GOT3 (cell line): ENCODE data around the gene SLC24A3.

Experiments used
- DNase-seq: peaks from one replicate; lab custom pipeline; 2025; ENCODE audit warnings: mixed read lengths; lab: John Stamatoyannopoulos, UW

SLC24A3 gene

DNA sequence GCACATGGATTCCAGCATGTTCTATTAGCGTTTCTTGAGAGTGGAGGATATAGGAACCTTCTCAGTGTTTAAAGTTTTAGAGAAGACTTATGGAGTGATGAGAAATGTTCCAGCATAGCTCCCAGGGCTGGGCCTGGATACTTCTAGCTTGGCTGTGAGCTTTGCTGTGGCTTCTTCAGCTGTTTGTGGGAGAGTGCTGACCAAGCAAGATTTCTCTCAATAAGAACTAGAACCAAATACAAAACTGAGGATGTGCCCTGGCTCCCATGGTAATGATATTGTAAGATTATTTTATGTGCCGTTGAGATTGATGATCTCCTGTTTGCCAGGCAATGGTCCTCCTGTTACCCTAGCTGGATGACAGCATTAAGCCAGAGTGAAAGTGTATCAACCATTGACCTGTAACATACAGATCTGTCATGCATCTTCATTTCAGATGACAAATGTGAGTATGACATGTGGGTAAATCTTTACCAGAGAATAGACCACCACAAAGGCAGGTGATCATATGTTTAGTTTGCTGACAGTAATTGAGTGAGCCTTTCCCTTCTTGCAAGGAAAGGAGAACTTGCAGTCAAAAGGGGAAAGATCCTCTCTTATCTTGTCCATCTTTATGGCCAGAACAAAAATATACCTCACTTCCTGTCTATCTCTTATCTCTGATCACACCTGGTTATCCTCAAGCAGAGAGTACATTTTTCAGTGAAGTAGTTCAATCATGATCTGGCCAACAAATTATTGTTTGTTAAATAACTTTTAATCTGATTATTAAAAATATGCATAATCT is 180.1 kb downstream of the SLC24A3 start:
- DNase-seq, result no peak

DNA sequence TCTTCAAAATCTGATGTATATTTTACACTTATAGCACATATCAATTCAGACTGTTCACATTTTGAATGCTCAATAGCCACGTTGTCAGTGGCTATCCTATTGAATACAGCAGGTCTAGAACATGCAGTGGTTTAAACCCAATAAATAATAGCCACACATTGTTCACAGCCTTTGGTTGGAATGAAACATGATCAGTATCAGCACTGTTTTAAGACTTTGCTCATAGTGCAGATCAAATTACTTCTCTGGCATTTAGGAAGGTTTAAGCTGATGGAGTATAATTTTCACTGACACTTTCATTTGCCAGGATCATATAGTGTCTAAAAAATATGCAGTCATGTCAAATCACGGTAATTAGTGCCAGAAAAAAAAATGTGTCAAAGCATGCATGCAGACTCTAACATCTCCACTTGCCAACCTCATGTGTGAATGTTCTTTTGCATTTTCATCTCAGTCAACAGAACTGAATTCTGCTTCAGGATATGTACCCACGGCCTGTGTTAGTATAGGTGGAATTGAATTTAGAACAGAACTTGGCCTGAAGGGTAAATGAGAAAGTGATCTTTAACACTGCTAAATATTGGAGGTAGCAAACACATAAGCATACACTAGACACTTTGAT is 184.1 kb downstream of the SLC24A3 start:
- DNase-seq, result no peak

DNA sequence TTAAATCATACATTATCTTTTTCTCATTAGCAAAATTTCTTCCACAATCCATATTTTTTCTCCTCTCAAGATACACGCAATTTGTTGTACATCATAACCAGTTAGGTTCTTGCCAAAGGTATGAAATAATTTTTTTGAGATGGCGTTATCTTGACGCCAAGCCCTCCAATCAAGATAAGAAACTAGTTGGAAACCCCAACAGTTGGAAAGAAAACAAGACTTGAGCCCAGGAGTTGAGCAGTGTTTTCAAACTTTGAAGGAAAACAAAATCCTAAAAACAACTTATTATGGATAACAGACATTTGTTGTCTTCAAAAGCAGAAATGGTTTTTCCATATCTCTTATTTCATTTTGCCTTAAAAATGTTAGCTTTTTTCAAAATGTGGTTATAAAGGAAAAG is 184.8 kb downstream of the SLC24A3 start:
- no peak for DNase-seq

DNA sequence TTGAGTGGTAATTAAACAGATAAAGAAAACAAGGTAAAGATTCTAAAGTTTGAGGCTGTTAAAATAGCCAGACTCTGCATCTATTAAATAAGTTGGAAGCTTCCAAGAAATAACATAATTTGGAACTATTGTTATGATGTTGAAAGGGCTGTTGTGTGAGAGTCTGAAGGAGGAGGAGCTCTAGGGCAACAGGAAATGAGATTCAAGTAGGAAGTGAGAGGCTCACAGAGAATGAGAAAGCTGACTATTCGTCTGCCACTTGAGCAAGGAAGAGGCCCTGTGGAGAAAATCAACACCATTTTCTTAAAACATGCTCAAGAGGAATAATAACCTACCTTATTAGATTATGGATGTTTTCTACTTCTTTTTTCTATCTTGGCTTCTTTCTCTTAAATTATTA is 185.2 kb downstream of the SLC24A3 start:
- DNase-seq, result no peak

DNA sequence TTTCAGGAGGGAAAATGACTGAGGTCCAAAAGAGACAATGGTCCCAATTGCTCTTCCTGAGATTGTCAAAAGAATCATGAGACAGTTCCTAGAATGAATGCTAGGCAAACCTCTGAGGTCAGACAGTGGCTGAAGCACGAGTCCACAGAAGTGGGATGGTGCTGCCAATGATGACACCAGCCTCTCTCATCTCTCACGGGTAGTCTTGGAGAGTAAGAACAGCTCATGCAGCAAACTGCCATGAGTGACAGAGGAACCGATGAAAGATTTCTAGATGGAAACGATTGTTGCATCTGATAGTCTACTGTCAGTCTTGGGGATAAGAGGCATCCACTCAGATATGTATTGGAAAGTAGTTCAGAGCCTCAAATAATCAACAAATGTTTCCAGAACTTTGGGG is 188.7 kb downstream of the SLC24A3 start:
- DNase-seq, result no peak

DNA sequence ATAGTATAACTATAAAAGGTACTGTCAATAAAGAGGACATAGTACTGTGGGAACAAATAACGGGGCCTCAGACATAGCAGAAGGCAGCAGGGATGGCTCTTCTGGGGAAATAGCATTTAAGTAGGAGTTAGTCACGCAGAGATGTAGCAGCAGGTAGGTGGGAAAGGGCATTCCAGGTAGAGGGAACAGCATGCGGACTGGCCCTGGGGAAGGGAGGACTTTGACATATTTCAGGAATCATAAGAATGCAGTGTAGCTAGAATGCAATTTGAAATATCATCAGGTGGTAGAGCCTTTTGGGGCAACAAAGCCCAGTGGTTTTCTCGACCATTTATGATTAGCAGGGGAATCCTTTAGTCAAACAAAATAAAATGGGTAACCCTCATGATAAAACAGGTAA is 191.1 kb downstream of the SLC24A3 start:
- DNase-seq, result no peak

DNA sequence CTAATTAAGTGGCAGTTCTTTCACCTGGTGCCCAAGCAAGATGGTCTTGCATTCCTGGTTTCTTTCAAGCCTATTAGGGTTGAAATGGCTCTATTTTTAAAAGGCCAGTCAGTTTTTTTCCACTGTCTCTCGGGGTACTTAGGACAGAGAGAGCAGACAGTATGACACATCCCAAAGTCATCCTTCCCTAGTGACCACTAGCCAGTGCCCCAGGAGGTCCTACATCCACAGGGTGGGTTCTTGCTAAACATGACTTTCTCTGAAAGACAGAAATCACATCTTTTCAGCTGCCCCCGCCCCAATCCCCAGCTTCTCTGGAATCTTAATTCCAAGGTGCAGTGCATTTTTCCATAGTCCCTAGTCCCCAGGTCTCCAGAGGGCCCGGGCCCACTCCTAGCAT is 192.4 kb downstream of the SLC24A3 start:
- DNase-seq, result no peak

DNA sequence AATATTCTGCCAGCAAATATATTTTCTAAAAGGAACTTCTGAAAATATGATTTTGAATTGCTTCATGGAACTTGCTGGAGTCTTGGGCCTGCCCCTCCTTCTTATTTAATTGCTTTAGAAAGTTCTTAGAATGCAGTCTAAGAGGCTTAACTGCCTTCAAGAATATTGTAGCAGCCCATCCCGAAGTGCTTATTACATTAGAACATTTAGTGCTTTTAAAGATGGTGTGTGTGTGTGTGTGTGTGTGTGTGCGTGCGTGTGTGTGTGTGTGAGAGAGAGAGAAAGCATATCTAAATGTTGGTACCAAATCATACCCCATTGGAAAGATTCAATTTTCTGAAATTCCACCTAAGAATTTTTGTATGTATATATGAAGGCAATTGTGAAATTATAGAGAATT is 193.5 kb downstream of the SLC24A3 start:
- DNase-seq, result no peak

DNA sequence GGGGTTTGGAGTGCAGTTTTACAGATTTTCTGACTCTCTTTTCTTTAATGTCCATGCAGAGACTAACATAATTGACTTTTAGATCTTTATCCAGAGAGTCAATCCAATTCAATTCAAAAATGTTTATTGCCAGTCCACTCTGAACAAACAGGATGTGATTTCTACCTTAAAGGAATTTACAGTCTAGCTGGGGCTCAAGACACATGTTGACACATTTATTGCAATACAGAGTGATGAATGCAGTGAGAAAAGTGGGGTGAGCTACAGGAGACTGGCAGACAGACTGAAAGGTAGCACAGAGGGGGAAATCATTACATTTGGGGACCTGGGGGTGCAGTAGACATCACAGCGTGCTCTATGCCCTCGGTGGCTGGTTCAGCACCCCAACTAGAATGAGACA is 193.9 kb downstream of the SLC24A3 start:
- DNase-seq, result no peak

DNA sequence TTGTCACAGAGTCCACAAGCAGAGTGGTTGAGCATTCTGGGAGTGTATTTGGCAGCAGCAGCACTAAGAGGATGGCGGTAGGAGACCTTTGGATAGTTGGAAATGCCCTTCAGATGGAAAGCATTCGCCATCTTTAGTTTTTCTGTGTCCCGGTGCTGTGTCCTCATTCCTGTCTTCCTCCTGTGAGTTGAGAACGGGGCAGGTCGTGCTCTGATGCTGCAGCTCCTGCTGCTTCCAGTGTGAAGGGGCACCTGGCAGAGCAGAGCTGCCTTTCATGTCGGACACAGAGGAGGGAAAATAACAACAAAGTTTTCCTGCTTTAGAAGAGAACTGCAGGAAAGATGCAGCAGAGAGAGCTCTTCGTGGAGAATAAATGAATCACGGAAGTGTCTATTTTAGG is 194.8 kb downstream of the SLC24A3 start:
- DNase-seq, result no peak

DNA sequence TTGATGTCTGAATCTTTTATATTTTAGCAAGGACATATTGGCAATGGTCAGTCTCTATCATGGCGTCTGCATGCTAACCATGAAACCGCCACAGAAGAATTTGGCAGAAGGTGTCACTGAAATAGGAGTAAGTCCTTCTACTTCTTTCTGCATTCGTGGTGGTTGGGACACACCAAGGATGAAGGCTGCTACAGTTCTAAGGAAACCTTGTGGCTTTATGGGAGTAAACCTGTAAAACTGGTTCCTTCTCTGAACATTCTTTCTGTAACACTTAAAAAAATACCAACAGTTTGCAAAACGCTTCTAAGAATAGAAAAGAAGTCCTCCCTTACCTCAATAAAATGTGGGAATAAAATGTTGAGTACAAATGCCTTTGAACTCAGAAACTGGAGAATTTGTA is 195.3 kb downstream of the SLC24A3 start:
- DNase-seq, result no peak

DNA sequence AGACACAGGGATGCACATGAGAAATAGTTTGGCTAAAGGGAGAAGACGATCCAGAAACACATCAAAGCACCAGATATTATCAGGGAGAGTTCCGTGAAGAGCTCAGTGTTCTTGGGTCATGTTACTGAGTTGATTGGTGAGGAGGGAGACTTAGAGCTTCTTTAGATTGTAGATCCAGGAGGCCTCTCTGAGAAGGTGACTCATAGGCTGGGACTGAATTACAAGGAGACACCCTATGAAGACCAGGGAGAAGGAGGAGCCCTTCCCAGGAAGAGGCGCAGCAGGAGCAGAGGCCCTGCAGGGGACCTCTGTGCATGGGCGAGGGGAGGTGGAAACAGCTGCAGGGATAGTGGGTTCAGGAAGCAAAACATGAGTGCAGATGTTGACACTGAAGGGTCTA is 196.5 kb downstream of the SLC24A3 start:
- no peak for DNase-seq

DNA sequence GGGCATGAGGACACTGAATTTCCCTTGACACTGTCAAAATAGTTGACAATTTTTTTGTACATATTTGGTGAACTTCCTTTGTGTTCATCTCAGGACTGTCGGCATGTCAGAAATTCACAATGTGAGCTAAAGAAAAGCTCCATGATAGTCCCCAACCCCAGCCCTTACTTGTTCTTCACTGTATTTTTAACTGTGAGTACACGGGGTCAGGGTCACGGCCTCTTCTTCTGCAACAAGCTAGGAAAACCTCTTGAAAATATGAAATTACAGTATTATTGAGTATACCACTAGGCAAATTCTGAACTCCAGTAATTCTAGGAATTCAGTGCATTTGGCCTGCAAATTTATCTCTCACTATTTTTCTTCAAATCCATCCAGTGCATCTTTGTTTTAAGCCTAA is 199.4 kb downstream of the SLC24A3 start:
- no peak for DNase-seq

DNA sequence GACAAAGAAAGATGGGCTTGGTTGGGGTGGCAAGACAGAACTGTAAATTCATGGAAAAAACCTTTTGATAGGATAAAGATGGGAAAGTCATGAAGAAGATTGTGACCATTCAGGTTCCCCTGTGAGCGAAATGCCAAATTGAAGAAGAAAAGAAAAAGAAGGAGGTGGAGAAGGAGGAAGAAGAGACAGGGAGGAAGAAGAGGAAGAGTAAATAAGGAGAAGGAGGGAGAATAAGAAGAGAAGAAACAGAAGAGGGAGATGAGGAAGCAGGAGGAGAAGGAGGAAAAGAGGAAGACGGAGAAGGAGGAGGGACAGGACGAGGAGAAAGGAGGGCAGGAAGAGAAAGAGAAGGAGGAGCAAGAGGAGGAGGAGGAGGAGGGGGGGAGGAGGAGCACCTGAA is 199.8 kb downstream of the SLC24A3 start:
- no peak for DNase-seq

DNA sequence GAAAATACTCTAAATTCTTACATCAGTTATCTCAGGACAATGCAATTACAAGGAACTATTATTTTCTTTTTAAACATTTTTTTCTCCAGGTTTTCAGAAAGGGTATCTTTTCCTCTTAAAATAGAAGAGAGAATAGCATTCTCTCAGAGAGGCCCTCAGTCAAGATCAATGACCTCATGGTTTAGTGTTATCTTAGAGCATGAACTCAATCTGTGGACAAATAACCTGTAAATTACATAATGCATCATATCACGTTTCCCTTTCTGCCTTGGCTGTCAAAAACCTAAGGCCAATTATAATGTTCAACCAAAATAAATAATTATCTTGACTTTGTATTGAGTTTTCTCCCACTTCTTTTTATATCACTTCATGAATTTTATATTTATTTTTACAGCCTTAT is 202.2 kb downstream of the SLC24A3 start:
- DNase-seq, result no peak

DNA sequence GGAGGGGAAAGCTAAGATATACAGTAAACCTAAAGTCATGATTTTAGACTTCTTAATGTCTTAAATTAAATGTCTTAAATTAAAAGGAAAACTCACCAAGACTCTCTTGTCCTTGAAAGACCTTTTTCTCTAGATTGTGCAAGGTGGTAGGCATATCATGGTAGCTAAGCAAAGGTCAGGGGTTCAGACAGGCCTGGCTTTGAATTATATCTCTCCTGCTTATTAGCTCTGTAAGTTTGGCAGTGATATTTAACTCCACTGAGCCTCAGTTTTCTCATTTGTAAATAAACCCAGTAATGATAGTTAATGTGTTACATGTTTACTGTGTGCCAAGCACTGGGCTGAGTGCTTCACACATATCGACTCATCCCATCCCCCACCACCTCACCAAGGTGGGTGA is 203.3 kb downstream of the SLC24A3 start:
- DNase-seq, result no peak

DNA sequence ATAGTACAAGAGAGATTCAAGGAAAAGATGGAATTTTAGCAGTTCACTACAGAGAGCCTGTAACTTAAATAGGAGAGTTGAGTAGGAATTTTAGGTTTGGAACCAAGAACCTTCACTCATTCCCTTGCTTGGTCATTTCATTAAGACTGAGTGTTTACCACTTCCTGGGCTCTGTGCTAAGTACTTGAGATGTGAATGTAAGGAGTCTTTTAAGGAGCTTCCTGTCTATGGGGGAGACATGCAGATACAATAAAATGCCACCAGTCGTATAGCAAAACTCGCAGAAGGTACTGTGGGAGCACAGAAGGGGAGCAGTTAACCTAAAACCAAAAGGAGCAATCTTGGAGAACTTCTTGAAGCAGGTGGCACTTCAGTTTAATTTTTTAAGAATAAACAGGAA is 204.2 kb downstream of the SLC24A3 start:
- DNase-seq, result no peak

DNA sequence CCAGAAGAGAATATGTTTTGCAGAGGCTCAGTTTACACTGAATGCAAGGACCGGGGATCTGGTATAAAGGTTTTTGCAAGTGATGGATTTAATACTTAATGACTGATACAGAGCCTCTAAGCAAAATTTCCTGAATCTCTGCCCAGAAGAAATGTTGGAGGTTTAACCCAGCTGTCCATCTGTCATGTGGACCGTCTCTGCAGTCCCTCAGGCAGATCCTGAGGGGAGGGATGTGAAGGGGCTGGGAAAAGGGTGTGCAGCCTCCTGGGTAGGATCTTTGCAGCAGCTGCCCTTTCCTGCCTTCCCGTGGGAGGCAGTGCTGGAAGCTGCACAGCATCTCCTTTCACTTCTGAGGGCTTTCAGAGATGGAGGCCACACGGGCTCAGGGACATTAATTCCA is 207.0 kb downstream of the SLC24A3 start:
- no peak for DNase-seq

DNA sequence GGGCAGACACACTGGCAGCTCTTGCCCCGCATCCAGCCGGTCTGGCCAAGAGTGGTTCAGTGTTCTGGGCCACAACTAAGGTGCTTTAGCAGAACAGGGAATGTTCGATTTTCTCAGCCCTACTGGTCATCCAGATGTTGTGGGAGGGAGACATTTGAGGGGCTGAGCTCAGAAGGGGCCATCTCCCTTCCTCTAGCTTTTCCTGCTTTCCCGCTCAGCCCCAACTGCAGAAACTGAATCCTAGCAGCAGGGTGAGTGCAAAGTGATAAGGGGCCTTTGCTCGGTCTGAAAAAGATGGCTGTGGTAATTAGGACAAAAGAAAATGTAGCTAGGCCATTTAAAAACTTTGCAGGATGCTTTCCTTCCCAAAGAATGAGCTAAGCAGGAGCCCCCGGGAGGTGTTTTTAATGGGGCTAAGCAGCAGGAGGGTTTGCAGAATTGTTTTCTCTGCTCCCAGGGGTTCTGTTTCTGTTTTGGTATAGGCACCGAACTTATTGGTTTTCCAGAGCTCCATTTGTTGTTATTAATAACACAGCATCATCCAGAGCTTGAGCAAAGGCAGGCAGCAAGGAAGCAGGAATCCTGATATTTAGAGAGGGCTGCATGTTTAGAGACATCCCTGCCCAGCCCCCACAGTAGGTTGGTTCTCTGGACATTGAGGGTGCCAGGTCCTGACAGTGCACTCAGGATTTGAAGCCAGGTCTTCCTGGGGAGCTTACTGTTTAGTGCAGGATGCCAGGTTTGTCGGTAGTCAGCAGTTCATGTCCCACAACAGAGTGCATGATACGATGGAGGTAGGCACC is 210.9 kb downstream of the SLC24A3 start:
- no peak for DNase-seq

DNA sequence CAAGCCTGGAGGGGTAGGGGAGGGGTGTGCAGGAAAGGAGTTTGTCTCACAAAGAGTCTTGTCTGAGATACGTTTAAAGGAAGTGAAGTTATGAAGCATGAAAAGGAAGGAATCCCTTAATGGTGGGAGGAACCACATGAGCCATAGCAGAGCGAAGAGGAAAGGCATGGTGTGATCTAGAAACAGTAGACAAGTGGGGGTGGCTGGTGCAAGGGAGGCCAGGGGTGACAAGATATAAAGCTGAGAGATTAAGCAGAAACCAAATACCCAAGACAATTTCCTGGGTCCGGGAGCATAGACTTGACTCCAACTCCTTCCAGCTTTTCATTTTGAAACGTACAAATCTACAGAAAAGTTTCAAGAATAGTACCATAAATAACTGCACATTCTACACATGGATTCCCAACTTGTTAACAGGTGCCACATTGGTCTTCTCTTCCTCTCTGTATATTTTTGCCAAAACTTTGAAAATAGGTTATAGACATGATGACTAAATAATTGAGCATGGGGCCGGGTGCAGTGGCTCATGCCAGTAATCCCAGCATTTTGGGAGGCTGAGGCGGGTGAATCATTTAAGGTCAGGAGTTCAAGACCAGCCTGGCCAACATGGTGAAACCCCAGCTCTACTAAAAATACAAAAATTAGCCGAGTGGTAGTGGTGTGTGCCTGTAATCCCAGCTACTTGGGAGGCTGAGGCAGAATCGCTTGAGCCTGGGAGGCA is 211.6 kb downstream of the SLC24A3 start:
- no peak for DNase-seq

DNA sequence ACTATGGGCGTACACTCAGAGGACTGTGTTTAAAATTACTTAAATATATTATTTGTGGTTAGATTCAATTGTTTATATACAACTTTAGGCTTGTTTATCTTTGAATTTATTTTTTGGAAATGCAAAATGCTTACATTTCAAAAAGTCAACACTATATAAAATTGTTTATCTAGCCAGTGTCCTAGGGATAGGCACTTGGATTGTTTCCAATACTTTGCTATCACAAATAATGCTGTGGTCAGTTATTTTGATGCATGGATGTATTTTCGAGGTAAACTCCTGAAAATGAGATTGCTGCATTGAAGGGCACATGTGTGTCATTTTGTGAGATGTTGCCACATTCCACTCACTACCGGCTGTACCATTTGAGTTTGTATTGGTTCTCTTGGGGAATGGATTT is 213.9 kb downstream of the SLC24A3 start:
- no peak for DNase-seq

DNA sequence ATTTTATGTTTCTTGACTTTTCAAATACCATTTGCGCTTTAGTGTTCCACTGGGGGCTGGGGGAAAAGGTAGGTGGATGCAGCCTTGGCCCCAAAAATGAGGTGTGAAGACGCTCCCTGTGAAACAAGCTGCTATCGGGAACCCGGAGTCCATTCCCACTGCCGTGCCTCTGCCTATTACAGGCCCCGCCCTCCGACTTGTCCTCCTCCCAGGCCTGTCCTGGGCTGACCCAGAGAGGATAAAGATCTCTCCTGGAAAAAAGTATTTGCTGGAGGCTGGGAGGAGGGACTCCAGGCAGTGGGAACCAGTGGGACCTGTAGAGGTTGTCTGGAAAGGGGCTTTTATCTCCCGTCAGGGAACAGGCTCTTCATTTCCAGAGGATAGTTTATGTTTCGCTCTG is 215.0 kb downstream of the SLC24A3 start:
- DNase-seq, result no peak

DNA sequence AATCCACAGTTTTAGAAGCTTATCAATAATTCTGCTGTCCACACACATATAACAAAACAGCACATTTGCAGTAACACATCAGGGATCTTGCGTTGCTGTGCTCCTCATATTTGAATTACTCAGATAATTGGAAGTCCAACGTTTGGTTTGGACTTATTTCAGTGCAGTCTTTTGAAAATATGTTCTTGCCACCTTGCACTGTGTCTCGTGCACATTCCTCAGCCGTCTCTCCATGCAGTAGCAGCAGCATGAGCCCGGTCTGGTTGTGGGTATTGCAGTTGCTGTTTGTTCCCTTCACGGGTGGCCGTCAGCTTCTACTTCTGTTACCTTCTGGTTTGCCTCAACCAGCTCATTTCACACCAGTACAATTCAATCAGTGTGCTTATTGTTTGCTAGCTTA is 215.5 kb downstream of the SLC24A3 start:
- DNase-seq, result no peak
